HepG2 (cell line): Measurements from ENCODE around the gene IL1R1. TPM values are rescaled to one million over a fixed set of nuclear protein-coding genes. Genes with fewer than 3 reads are reported as not detected.

Experiments used
- ARID4A ChIP-seq: sonication (generic); formaldehyde crosslinking; IDR thresholded peaks from 2 replicates; pipeline ENCODE4 v1.5.0; 2020; ENCODE audit warnings: mild to moderate bottlenecking, missing genetic modification reagents, borderline replicate concordance
- ARNTL ChIP-seq: sonication (generic); formaldehyde crosslinking; IDR thresholded peaks from 2 replicates; pipeline ENCODE4 v1.4.0; 2020; ENCODE audit warnings: mild to moderate bottlenecking, missing genetic modification reagents
- DPF2 ChIP-seq: sonication (generic); formaldehyde crosslinking; IDR thresholded peaks from 2 replicates; pipeline ENCODE4 v1.4.0; 2020; ENCODE audit warnings: mild to moderate bottlenecking, low read depth, missing genetic modification reagents, borderline replicate concordance
- FOXM1 ChIP-seq: sonication (generic); formaldehyde crosslinking; IDR thresholded peaks from 2 replicates; pipeline ENCODE4 v1.5.0; 2020; ENCODE audit warnings: missing genetic modification reagents
- HNF4A ChIP-seq: sonication (generic); formaldehyde crosslinking; IDR thresholded peaks from 2 replicates; pipeline ENCODE4 v1.4.0; 2020; ENCODE audit warnings: missing genetic modification reagents
- IKZF4 ChIP-seq: sonication (generic); formaldehyde crosslinking; IDR thresholded peaks from 2 replicates; pipeline ENCODE4 v1.5.1; 2020; ENCODE audit warnings: borderline replicate concordance, mild to moderate bottlenecking, low read depth, missing genetic modification reagents; ENCODE audit errors: not compliant biosample characterization
- MEIS1 ChIP-seq: sonication (generic); formaldehyde crosslinking; IDR thresholded peaks from 2 replicates; pipeline ENCODE4 v1.9.0; 2021; ENCODE audit warnings: mild to moderate bottlenecking, missing genetic modification reagents, moderate library complexity, borderline replicate concordance
- MNT ChIP-seq: fragments of 450-650 bp; IDR thresholded peaks from 2 replicates; pipeline ENCODE4 v1.6.1; 2016
- PHF5A ChIP-seq: IDR thresholded peaks from one replicate; pipeline ENCODE4 v1.6.1; 2018; ENCODE audit warnings: low read depth, missing genetic modification reagents; ENCODE audit not compliant: unreplicated experiment
- SIX1 ChIP-seq: sonication (generic); formaldehyde crosslinking; IDR thresholded peaks from 2 replicates; pipeline ENCODE4 v1.4.0; 2020; ENCODE audit warnings: missing genetic modification reagents, borderline replicate concordance
- TEAD3 ChIP-seq: optimal IDR thresholded peaks from 2 replicates; pipeline ENCODE3; 2016; ENCODE audit warnings: borderline replicate concordance
- TIGD3 ChIP-seq: sonication (generic); formaldehyde crosslinking; IDR thresholded peaks from 2 replicates; pipeline ENCODE4 v1.5.1; 2020; ENCODE audit warnings: mild to moderate bottlenecking, missing genetic modification reagents, borderline replicate concordance
- YEATS4 ChIP-seq: sonication (generic); formaldehyde crosslinking; IDR thresholded peaks from 2 replicates; pipeline ENCODE4 v1.4.0; 2020; ENCODE audit warnings: missing genetic modification reagents, borderline replicate concordance
- ZBTB26 ChIP-seq: IDR thresholded peaks from 2 replicates; pipeline ENCODE4 v1.6.1; 2016; ENCODE audit warnings: missing compliant biosample characterization, missing genetic modification reagents, borderline replicate concordance
- ZC3H4 ChIP-seq: sonication (generic); formaldehyde crosslinking; IDR thresholded peaks from 2 replicates; pipeline ENCODE4 v1.4.0; 2020; ENCODE audit warnings: missing genetic modification reagents, borderline replicate concordance
- ZFP37 ChIP-seq: sonication (generic); formaldehyde crosslinking; IDR thresholded peaks from 2 replicates; pipeline ENCODE4 v1.4.0; 2020; ENCODE audit warnings: missing genetic modification reagents, borderline replicate concordance
- ZMYM4 ChIP-seq: sonication (generic); formaldehyde crosslinking; IDR thresholded peaks from 2 replicates; pipeline ENCODE4 v1.8.1; 2023; ENCODE audit warnings: mild to moderate bottlenecking, missing genetic modification reagents
- ZNF160 ChIP-seq: sonication (generic); formaldehyde crosslinking; IDR thresholded peaks from 2 replicates; pipeline ENCODE4 v1.8.0; 2022; ENCODE audit warnings: mild to moderate bottlenecking, inconsistent platforms, missing genetic modification reagents
- ZNF232 ChIP-seq: sonication (generic); formaldehyde crosslinking; IDR thresholded peaks from 2 replicates; pipeline ENCODE4 v1.4.0; 2020; ENCODE audit warnings: missing genetic modification reagents, borderline replicate concordance
- ZNF260 ChIP-seq: sonication (generic); formaldehyde crosslinking; IDR thresholded peaks from 2 replicates; pipeline ENCODE4 v1.4.0; 2020; ENCODE audit warnings: missing genetic modification reagents, low read depth, mild to moderate bottlenecking, borderline replicate concordance
- ZNF501 ChIP-seq: sonication (generic); formaldehyde crosslinking; IDR thresholded peaks from 2 replicates; pipeline ENCODE4 v1.5.1; 2020; ENCODE audit warnings: mild to moderate bottlenecking, moderate library complexity, missing genetic modification reagents
- polyA plus RNA-seq, 8 experiments: library from polyadenylated mRNA; depleted of rRNA in 3 of 8; stranded (reverse) in 7 of 8; unstranded in 1 of 8; fragments of >200 nt; fragmentation: Illumina TruSeq in 4 of 8; extraction: Trizol in 4 of 8; gene quantifications; 2 replicates each; pipeline versions ENCODE4 v1.2.1 to v1.2.3, GENCODE V29; 2011 to 2016; ENCODE audit warnings: low read depth in 4 of 8, missing spikeins in 1 of 8, mixed read lengths in 1 of 8; ENCODE audit not compliant: insufficient read depth in 1 of 8
- total RNA-seq, 5 experiments: library from RNA; depleted of rRNA; stranded (reverse); fragments of >200 nt; fragmentation: Illumina TruSeq; extraction: Trizol; gene quantifications; 2 replicates each; pipeline ENCODE4 v1.2.3, GENCODE V29; 2016; ENCODE audit warnings: low read depth in 1 of 5

IL1R1 gene
- total and polyA plus RNA-seq, 2 of the 13 experiments (the other 11 are each of a cell fraction or from before 2014, with no cell fraction given) = 38.0 to 93.1 TPM

GRCh38 chr2:102155703-102156515 is 13.4 kb downstream of the IL1R1 start (continued):
- TF ChIP-seq ZNF501 (CRISPR knock-in tag) (0 out of 2 replicates have a peak, but pooled peaks have one; percentile 55), ZNF232 (peak; percentile 38; the same call in 1 of the 2 replicates), DPF2 (CRISPR knock-in tag) (peak; percentile 82), FOXM1 (no peak), PHF5A (CRISPR knock-in tag) (no peak), YEATS4 (CRISPR knock-in tag) (no peak), IKZF4 (CRISPR knock-in tag) (no peak), MNT (no peak), HNF4A (peak; percentile 79), ZC3H4 (CRISPR knock-in tag) (no peak), TEAD3 (CRISPR knock-in tag) (peak; percentile 88), MEIS1 (CRISPR knock-in tag) (peak; percentile 79; the same call in 1 of the 2 replicates), ZMYM4 (peak; percentile 79), SIX1 (CRISPR knock-in tag) (peak; percentile 83), ARNTL (CRISPR knock-in tag) (peak; percentile 82), ZNF160 (CRISPR knock-in tag) (no peak), TIGD3 (CRISPR knock-in tag) (no peak), ARID4A (peak; percentile 71; the same call in 1 of the 2 replicates), ZFP37 (CRISPR knock-in tag) (no peak), ZBTB26 (CRISPR knock-in tag) (no peak), ZNF260 (no peak)
